GM21360 (cell line): ENCODE measurements around the gene ATXN2.

Experiments used
- ATAC-seq: cut with Tn5 transposase; IDR thresholded peaks from one replicate; pipeline ENCODE4 v1.9.1; 2021; ENCODE audit warnings: mild to moderate bottlenecking, moderate library complexity; ENCODE audit not compliant: unreplicated experiment

Gene ATXN2

GRCh38 chr12:111454311-111454710, 144.8 kb downstream of the ATXN2 start:
- no peak for ATAC-seq

- no peak for ATAC-seq
Measured at GRCh38 chr12:111453071-111453989, 145.8 kb downstream of the ATXN2 start.

GRCh38 chr12:111451649-111452129, 147.4 kb downstream of the ATXN2 start:
- ATAC-seq, result no peak

- ATAC-seq, result no peak
Measured at GRCh38 chr12:111451232-111451631, 147.9 kb downstream of the ATXN2 start.

- no peak for ATAC-seq
Measured at GRCh38 chr12:111450676-111451075, 148.4 kb downstream of the ATXN2 start.

- no peak for ATAC-seq
Measured at GRCh38 chr12:111448846-111449790, 150.0 kb downstream of the ATXN2 start.

- no peak for ATAC-seq
Measured at GRCh38 chr12:111448266-111448830, 150.8 kb downstream of the ATXN2 start.

- no peak for ATAC-seq
Measured at GRCh38 chr12:111447571-111448265, 151.4 kb downstream of the ATXN2 start.

- no peak for ATAC-seq
Measured at GRCh38 chr12:111446631-111447570, 152.2 kb downstream of the ATXN2 start.

GRCh38 chr12:111445726-111446581, 153.2 kb downstream of the ATXN2 start:
- ATAC-seq, result no peak

- ATAC-seq, result peak; percentile 80
Measured at GRCh38 chr12:111444925-111445725, 154.0 kb downstream of the ATXN2 start.

- peak; percentile 33 for ATAC-seq
Measured at GRCh38 chr12:111444314-111444924, 154.7 kb downstream of the ATXN2 start.

- ATAC-seq, result no peak
Measured at GRCh38 chr12:111443586-111443985, 155.5 kb downstream of the ATXN2 start.

- no peak for ATAC-seq
Measured at GRCh38 chr12:111443086-111443485, 156.0 kb downstream of the ATXN2 start.

GRCh38 chr12:111442301-111443045, 156.6 kb downstream of the ATXN2 start:
- ATAC-seq, result no peak

GRCh38 chr12:111441107-111441928, 157.8 kb downstream of the ATXN2 start:
- no peak for ATAC-seq
